AG10803 (cell line): ENCODE measurements around the gene TMEM44.

Source experiments
- DNase-seq: peaks from one replicate; pipeline ENCODE4 v3.0.0; 2010; ENCODE audit warnings: low read depth
- H3K4me3 ChIP-seq: 2 replicates; pipeline ENCODE4 v1.5.1; 2011; ENCODE audit warnings: mild to moderate bottlenecking, low read length, control low read depth
- TF ChIP-seq, protein P1 (sequence below): conservative IDR thresholded peaks from 2 replicates; pipeline ENCODE4 v1.5.1; 2011; ENCODE audit warnings: mild to moderate bottlenecking, low read length, control low read depth, inconsistent platforms

Gene TMEM44

DNA sequence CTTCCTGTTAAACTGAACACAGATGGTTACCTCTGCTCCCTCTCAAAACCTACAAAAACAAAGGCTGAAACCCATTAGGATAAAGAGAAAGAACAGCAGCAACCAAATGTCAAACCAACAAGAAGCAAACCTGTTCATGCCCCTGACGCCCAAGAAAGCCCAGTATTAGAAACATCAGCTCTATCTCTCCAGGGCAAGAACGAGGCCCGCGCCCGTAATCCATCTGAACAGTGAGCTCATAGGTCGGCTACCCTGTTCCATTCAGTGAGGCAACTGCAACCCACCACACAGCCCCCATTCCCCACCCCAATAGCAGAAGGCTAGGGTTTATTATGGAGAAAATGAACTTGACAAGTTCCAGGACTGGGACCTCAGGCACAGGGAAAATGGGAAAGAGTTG lies 28.7 kb upstream of the TMEM44 start:
- no peak overlapping the region for H3K4me3 ChIP-seq
- DNase-seq: no peak
- TF ChIP-seq, protein P1, sequence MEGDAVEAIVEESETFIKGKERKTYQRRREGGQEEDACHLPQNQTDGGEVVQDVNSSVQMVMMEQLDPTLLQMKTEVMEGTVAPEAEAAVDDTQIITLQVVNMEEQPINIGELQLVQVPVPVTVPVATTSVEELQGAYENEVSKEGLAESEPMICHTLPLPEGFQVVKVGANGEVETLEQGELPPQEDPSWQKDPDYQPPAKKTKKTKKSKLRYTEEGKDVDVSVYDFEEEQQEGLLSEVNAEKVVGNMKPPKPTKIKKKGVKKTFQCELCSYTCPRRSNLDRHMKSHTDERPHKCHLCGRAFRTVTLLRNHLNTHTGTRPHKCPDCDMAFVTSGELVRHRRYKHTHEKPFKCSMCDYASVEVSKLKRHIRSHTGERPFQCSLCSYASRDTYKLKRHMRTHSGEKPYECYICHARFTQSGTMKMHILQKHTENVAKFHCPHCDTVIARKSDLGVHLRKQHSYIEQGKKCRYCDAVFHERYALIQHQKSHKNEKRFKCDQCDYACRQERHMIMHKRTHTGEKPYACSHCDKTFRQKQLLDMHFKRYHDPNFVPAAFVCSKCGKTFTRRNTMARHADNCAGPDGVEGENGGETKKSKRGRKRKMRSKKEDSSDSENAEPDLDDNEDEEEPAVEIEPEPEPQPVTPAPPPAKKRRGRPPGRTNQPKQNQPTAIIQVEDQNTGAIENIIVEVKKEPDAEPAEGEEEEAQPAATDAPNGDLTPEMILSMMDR: no peak

DNA sequence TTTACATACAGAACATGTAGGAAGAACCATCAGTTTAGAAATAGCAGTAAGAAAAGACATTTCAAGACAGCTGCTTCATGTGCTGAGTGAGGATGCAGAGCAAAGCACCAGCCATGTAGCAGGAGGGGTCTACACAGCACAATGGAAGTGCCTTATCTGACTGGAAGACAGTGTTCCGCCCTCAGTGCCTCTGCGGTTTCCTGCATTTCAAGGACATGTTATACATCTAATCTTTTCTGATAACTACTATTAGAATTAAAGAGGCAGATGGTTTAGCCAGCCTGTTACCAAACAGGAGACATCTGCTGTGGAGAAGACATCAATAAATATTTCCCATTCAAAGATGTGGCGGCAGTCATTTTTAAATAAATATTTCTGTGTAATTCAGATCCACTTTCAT lies 28.2 kb upstream of the TMEM44 start:
- TF ChIP-seq, protein P1: no peak

DNA sequence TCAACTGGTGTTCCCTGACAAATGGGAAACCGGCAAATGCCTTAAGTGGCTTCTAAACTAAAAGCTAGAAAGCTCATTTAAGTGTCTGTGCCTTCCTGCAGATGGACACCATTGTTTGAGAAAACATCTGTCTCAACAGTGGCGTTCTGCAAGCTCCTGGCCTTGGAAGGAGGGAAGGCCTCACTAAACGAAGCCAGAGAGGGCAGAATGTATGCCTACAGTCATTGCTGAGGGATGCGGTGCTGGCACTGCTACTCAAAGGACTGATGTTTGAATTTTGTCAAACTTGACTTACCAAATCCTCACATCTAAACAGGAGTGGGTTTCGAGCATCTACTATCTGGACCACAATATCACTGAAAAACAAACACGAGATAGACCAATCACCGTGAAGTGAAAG lies 26.6 kb upstream of the TMEM44 start:
- no peak overlapping the region for H3K4me3 ChIP-seq
- TF ChIP-seq, protein P1: no peak
- DNase-seq: no peak

More for the DNA sequence above, 28.2 kb upstream of the TMEM44 start:
- H3K4me3 ChIP-seq: no peak overlapping the region
- no peak for DNase-seq

DNA sequence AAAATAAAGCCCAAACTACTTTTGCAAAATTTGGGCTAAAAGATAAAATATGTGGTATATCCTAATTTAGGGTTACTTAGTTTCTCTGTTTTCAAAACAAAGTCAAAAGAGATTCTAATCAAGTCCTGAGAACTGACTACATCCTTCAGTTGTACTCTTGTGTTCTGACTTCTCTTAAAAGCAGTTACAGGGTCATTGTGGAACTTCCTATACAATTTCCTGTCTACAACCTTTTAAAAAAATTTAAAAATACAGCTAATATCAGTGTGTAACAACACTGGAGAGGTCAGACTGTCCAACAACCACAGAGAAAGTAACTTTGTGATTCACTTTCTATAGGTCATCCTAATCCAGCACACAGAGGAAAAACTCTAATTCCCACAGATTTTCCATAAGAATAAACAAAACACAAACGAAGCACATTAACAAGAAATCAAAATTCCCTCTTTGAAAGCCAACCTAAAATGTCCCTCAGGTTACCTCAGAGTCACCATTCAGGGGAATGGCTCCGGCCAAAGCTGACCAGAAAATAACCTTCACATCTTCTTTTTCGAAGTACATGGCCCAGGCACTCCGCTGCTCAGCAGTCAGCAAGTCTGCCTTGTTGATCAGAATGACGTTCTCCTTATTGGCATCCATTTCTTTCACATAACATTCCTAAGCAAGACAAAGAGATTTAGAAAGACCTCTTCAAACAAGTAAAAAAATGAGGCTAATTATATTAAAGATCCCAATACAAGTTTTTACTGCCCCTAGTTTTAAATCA lies 25.4 kb upstream of the TMEM44 start:
- H3K4me3 ChIP-seq: no peak overlapping the region
- no peak for DNase-seq
- TF ChIP-seq, protein P1: no peak

DNA sequence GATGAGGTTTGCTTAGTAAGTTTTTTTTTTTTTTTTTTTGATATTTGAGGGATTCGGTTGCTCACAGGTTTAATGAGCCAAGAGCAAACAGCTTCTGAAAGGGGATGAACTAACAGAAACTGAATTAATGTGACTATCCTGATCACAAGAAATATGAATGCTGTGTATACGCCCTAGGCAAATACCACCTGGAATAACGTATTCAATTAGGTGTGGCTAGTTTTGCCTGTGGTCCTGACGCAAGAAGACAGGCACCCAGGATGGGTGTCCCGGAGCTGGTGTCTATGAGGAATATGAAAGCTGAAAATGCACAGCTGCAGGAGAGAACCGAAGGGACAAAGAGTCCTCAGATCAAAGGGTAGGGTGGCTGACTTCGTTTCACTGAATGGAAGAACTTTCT lies 24.2 kb upstream of the TMEM44 start:
- H3K4me3 ChIP-seq: no peak overlapping the region
- TF ChIP-seq, protein P1: no peak
- DNase-seq: no peak

DNA sequence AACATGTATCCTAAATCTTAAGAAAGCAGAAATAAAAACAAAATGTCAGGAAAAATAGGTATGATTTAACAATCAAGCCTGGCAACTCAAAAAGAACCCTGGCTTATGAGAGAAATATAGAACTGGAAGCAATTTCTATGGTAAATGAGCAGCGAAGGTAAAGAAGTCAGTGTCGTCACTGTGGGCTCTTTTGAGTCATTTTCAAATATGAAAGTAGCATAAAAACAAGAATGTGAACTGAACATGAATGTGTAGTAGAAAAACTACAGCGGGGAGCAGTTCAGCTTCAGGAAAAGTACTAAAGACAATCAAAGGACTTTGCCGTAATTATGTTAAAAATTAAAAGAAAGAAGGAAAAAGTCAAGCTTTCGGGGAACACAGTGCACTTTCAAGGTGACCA lies 21.2 kb upstream of the TMEM44 start:
- no peak for DNase-seq
- TF ChIP-seq, protein P1: no peak
- no peak overlapping the region for H3K4me3 ChIP-seq

DNA sequence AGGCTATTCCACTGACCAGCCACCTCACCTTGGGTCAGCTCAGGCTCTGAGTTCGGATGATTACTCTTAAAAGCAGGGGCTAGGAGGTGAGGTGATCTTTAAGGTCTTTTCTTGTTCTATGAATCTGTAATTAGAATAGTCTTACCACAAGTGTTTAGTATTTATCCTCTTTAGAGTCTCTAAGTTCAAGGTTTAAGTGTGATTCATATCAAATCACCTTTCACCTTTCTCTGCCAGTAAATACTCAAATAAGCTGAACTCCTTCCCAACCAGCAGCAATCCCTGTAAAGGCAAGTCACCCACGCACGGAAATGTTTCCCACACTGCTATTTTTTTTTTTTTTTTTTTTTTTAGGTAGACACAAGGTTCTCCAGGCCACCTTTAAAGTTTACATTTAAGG lies 14.5 kb upstream of the TMEM44 start:
- DNase-seq: no peak
- TF ChIP-seq, protein P1: no peak
- no peak overlapping the region for H3K4me3 ChIP-seq
